Measurements from ENCODE around the gene HSPA9.
A peak's percentile ranks its signal among the peaks of the same experiment; 100 is the strongest.

Gene HSPA9

GRCh38 chr5:138563340-138564118 is 11.7 kb downstream of the HSPA9 start:
- no peak for DNase-seq (ENCODE audit: low read depth in 2 of 2)

DNA sequence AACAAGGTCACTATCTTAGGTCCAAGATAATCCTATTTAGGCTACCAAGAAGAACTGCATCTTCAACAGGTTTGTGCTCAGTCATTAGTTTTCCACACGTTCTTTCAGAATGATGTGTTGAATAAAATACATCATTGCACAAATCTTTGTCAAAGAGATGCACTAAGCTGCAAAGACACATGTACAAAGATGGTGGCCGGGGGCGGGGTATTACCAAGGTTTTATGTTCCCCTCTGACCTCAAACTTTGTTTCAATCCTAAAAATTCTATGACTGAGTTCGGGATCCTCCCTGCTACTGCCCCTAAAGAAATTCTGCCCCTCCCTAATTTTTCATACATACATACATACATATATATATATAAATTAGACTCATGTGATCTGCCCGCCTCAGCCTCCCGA is 14.2 kb downstream of the HSPA9 start:
- DNase-seq (ENCODE audit: low read depth in 2 of 2), result no peak

DNA sequence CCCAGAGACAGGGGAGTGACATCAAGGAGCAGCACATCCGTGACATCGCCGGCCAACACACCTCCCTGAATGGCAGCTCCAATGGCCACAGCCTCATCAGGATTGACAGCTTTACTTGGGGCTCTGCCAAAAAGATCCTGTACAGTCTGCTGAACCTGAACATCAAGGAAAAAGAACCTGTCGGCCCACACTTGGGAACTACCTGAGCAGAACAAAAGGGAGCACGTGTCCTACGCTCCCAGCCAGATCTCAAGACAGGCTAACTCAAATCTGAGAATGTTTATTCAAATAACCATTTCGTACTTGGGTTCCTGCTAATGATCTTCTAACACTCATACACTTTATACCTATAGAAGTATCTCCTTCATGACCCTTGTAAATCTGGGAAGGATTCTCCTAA is 15.3 kb downstream of the HSPA9 start:
- DNase-seq (ENCODE audit: low read depth in 2 of 2), result no peak

DNA sequence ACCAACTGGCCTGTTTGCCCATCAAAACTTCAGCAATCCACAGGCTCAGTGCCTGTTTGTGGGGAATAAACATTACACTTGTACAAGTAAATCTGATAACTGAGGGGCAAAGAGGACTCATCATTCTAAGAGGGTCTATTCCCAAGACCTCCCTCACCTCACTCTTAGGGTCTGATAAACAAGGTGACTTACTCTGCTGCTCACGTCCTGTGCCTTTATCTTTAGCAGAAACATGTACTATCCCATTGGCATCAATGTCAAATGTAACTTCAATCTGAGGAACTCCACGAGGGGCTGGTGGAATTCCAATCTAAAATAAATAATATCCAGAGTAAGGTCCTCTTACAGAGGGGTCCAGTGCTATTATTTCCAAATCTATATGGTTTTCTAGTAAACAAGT is 17.5 kb downstream of the HSPA9 start:
- no peak for DNase-seq (ENCODE audit: low read depth in 2 of 2)

GRCh38 chr5:138554143-138554542 is 21.1 kb downstream of the HSPA9 start:
- DNase-seq (ENCODE audit: low read depth in 2 of 2), result no peak

GRCh38 chr5:138553437-138554095 is 21.6 kb downstream of the HSPA9 start:
- DNase-seq (ENCODE audit: low read depth in 2 of 2), result no peak

DNA sequence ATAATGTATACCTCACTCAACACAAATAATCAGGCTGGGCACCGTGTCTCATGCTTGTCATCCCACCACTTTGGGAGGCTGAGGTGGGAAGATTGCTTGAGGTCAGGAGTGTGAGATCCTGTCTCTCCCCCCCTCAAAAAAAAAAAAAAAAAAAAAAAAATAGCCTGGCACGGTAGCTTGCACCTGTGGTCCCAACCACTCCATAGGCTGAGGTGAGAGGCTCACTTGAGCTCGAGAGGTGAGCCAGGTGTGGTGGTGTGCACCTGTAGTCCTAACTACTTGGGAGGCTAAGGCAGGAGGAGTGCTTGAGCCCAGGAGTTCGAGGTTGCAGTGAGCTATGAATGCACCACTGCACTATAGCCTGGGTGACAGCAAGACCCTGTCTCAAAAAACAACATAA is 22.5 kb downstream of the HSPA9 start:
- DNase-seq (ENCODE audit: low read depth in 2 of 2), result no peak

DNA sequence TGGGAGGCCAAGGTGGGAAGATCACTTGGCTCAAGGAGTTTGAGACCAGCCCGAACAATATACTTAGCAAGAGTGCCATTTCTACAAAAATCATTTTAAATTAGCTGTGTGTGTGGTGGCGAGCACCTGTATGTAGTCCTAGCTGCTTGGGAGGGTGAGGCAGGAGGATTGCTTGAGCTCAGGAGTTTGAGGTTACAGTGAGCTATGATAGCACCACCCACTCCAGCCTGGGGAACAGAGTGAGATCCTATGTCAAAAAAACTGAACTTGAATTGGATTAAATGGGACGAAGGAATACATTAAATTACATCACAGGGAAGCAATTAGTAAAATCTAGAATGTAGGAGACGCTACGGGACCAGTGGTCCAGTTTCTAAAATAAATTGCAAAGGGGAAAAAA is 25.8 kb downstream of the HSPA9 start:
- no peak for DNase-seq (ENCODE audit: low read depth in 2 of 2)

DNA sequence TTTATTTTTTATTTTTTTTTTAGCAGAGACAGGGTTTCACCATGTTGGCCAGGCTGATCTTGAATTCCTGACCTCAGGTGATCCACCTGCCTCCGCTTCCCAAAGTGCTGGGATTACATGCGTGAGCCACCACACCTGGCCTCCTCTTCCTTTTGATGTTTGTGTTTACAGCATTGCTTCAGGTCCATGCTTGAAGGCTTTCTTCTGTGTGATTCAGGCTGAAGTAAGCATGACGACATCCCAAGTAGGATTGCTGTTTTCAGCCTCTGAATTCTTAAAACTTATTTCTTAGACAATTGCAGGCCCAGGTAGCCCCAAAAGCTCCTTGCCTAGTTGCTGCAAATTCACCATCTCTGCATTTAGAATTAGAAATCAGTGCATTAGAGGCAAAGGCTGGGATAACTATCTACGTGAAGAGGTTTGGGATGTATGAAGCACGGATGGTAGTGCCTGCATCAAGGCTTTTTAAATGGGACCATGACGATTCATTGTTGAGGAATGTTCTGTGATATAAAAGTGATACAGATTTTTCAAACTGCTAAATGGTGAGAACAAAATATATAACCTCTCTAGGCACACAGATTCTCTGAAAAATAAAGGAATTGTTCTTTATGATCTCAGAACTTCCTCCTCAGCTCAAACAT is 29.2 kb downstream of the HSPA9 start:
- DNase-seq (ENCODE audit: low read depth in 2 of 2), result no peak

DNA sequence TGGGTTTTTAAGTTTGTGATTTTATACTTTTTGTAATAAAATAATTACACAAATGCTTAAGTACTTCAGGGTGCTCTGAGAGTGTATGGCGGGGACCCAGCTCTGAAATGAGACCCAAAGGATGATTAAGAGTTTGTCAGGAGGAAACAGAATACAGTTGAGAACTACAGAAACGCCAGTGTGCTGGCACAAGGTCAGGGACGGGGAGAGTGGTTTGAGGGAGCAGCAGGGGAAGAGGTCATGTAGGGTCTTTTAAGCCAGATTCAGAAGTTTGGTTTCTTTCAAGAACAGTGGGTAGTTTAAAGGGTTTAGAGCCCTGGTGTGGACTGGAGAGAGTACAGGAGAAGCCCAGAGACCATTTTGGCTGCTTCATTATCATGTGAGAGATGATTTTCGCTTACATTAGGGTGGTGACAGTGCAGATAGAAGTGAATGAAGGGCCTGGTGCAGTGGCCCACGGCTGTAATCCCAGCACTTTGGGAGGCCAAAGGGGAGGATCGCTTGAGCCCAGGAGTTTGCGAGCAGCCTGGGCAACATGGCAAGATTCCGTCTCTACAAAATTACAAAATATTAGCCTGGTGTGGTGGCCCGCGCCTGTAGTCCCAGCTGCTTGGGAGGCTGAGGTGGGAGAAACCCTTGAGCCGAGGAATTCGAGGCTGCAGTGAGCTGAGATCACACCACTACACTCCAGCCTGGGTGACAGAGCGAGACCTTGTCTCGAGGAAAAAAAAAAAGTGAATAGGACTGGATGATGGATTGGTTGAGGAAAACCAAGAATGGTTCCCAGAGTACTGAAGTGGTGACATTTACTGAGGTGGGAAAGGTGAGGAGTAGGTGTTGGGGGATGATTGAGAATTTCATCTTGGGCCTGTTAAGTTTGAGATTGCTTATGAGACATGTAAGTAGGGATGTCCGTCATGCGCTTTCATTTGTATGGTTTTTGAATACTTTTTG is 30.7 kb downstream of the HSPA9 start:
- no peak for DNase-seq (ENCODE audit: low read depth in 2 of 2)

DNA sequence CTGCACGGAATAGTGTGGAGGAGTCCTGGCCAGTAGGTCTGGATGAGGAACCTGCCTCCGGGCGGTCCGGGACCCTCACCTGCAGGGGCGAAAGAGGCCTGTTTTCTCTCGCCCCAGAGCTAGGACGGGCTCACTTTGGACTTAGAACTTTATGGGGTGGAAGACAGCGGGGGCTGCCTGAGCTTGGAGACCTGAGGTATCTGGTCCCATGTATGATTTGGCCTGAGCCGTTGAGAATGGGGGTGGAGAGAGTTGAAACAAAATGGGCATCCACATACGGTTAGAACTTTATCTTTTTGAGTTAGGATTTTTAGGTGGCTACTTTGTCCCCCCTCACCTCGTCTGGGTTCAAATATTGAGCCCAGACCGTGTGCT is 31.5 kb downstream of the HSPA9 start:
- no peak for DNase-seq (ENCODE audit: low read depth in 2 of 2)

- DNase-seq (ENCODE audit: low read depth in 2 of 2), result peak; percentile 97 to 98
Observed at GRCh38 chr5:138542956-138543729, 32.1 kb downstream of the HSPA9 start, which contains the start of gene ETF1. Gene ETF1 (minus strand): TSS chr5:138543236. CDS start chr5:138542918, 318 bp downstream.

- no peak for DNase-seq (ENCODE audit: low read depth in 2 of 2)
Observed at GRCh38 chr5:138542180-138542955, 32.8 kb downstream of the HSPA9 start.

DNA sequence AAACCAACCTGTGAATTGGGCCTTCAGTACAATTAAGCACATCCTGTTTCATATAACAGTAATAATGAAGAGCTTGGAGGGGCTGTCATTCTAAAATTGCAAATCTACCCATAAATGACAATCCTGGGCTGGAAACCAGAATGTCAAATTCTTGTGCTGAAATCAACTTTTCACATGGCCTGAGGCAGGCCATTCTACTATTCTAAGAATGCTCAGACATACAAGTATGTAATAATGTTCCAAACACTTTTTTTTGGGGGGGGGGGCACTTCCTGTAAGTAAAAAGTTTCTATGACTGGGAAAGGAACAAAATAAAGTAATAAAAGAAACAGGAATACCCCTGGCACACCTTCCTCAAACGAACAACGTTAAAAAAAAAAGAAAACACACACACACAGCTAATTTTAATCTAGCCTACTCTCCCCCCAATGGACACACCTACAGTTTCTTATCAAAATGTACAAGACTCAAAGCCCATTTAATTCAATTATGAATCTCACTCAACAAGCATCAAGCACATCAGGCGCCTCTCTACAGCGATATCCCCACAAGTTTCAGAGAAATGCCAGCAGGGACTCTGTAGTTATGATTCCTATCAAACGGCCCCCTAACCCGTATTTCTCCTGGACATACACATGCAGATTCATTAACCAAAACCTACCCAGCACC is 33.6 kb downstream of the HSPA9 start:
- DNase-seq (ENCODE audit: low read depth in 2 of 2), result no peak

DNA sequence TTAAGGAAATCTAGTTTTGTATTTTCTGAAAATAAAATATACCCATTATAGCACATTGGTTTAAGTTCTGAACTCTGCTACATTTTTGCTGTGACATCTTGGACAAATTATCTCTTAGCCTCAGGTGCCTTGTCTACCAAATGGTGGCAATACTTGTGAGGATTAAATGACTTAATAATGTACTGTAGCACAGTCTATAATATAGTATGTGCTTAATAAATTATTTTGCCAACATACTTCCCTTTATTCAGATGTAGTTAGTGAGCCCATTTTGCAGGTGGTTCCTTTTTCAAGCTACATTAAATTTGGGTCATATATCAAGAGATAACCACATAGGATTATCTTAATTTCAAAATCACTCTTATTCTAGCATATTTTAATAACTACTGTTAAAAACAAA is 35.4 kb downstream of the HSPA9 start:
- DNase-seq (ENCODE audit: low read depth in 2 of 2), result no peak

DNA sequence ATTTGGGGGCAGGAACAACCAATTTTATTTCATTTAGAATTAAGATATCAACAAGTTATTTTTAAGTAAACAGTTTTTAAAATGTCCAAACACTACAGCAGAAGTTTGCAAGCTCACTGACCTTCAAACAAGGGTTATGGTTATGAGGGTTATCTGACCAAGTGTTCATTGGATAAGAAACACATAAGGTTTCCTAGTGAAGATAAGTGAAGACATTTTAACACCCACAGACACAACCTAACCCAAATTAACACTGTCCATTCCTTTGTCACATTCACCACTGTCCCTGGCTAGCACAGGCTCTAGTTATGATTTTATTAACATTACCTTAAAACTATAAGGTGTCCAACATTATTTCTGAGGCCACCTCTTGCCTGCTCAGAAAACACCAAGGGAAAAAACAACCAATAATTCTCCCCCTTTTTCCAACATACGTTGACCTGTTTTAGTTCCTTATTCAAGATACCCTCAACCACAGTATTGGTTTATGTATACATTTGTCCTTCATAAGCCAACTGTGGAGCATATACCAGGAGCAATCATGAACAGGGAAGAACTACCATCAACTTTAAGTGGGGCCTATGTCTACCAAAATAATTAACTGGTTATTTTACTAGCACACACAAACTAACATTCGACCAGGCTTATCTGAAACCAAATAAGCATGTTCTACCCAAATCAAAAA is 36.1 kb downstream of the HSPA9 start:
- DNase-seq (ENCODE audit: low read depth in 2 of 2), result no peak

- DNase-seq (ENCODE audit: low read depth in 2 of 2), result no peak
Observed at GRCh38 chr5:138536665-138537315, 38.4 kb downstream of the HSPA9 start.

- no peak for DNase-seq (ENCODE audit: low read depth in 2 of 2)
Observed at GRCh38 chr5:138536215-138536614, 39.0 kb downstream of the HSPA9 start.
